ENCODE results near the gene RARS1.

The RARS1 gene

DNA sequence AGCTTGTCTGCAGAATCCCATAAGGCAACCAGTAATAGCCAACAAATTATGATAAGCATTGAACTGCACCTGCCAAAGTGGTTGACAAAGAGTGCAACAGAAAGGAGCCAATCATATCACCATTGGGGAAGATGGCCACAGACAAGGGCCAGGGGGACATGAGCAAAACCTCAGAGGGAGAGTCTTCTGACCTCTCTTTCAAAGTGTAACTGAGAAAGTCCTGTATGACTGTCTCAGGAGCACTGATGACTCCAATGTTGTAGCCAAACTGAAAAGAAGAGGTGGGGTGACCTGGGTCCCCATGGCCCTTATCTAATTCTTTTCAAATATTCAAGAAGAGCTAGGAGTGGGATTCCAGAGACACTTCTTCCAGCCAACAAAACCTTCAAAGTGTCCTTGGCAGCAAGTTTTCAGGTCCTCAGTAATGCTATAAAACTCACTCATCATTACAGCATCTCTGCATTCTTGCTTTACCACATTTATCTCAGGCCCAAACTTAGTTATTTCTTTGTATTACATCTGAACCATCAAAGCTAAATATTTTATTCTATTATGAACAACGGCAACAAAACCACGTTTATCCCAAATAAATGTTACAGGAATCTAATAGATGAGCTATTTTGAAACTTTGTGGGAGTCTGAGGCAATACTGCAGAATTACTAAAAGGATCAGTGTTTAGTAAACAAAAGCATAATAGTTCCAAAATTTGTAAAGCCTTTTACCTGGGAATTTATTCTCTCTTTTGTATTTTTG, 67.3 kb downstream of the RARS1 start:
- DNase-seq (ENCODE audit: low spot score) (no peak), FAIRE-seq (no peak)

DNA sequence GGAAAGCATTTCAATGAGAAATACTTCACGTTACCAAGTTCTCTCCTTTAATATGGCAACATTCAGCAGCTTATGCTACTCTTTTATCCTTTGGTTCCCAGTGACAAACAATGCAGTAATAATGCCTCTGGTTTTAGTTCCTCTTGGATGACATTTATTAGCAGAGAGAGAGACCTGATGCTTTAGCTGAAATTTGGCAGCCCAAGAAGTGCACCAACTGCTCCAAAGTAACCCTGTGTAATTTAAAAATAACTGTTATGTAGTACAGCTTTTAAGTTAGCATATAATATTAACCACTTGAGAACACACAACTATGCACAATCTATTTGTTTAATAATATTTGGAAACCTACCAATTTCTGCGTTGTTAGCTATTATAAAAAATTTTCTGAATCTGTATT, 71.1 kb downstream of the RARS1 start:
- DNase-seq (ENCODE audit: low spot score), result no peak
- no peak for FAIRE-seq

DNA sequence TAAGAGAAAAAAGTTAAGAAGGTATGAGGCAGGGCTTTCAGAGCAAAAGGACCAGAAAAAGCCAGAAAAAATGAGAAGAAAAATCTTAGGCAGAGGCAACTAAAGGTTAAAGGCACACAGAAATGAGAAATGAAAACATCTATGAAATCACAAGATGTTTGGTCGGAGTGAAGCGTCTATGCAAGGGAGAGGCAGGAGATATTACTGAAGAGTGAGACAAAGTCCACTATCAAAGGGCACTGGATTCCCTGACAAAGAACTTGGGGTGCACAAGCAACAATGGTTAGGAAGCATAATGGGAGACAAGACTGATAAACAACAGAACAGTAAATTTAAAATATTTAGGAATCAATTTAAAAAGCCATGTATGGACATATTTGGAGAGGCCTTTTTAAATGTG, 76.0 kb downstream of the RARS1 start:
- no peak for DNase-seq (ENCODE audit: low spot score)
- no peak for FAIRE-seq

DNA sequence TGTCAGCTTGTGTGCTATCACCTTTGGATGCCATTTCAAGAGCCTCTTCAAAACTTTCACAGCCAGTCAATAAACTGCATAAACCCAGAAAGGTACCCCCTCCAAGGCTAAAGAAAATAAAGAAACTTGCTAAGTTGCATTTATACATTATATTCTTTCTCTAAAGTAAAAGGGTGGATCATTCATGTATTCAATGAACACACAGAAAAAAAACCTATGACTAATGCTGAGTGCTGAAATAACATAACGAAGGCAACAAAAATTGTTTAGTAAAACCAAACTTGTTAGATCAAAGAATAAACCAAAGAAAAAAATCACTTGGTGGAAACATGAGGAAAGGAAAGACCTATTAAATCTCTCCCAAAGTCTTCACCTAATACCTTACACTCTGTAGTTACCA, 77.7 kb downstream of the RARS1 start:
- DNase-seq (ENCODE audit: low spot score) (no peak), FAIRE-seq (no peak)

DNA sequence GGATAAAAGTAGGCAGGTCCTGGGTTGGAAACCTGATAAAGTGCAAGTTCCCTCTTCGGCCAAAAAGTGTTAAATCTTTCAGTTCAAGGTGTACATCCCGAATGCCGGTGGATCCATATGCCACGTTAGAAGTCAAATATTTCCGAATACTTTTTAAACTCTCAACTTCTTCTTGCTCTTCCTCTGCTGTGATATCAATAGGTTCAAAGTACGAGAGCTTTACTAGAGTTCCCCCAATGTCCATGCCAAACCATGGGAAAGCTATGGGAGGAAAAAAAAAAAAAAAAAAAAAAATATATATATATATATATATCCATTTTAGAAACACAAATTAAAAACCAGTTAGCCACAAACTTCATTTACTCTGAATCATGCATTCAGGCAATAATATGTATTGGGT, 82.5 kb downstream of the RARS1 start:
- DNase-seq (ENCODE audit: low spot score) (no peak), FAIRE-seq (no peak)
